Natural killer cell (primary cell): ENCODE results near the gene TTLL1. TPM values are rescaled to one million over a fixed set of nuclear protein-coding genes. Genes with fewer than 3 reads are reported as not detected.

Experiments
- ATAC-seq, 3 donors: fragments of 150-1000 bp in 2 of 3; fragments of 200-7000 bp in 1 of 3; cut with Tn5 transposase; 1 replicate in 1 of 3; 2 replicates in 2 of 3; pipeline ENCODE4 v1.10.0; 2021; ENCODE audit warnings: mild to moderate bottlenecking in 2 of 3, moderate library complexity in 2 of 3
- DNase-seq, 2 donors: peaks; one replicate each; pipeline versions ENCODE4 v3.0.0 to v3.0.0-alpha.2; 2013 to 2021; ENCODE audit warnings: mixed read lengths in 1 of 2
- H3K27ac ChIP-seq: one replicate; pipeline ENCODE4 v1.5.1; 2013; ENCODE audit warnings: mild to moderate bottlenecking, low read length
- H3K27me3 ChIP-seq: one replicate; pipeline ENCODE4 v1.6.1; 2013; ENCODE audit warnings: low read length; ENCODE audit not compliant: control insufficient read depth, insufficient read depth
- H3K36me3 ChIP-seq: one replicate; pipeline ENCODE4 v1.6.1; 2013; ENCODE audit warnings: low read length; ENCODE audit not compliant: control insufficient read depth, insufficient read depth
- H3K4me1 ChIP-seq: one replicate; pipeline ENCODE4 v1.6.1; 2013; ENCODE audit warnings: low read length; ENCODE audit not compliant: control insufficient read depth, insufficient read depth
- H3K4me3 ChIP-seq: one replicate; pipeline ENCODE4 v1.5.1; 2013; ENCODE audit warnings: low read length
- H3K9me3 ChIP-seq: one replicate; pipeline ENCODE4 v1.6.1; 2013; ENCODE audit warnings: low read length; ENCODE audit not compliant: control insufficient read depth, insufficient read depth
- H3K27ac Mint-ChIP-seq, 2 donors: one replicate each; pipeline ENCODE4 v1.8.0; 2022; ENCODE audit warnings: mild to moderate bottlenecking in 2 of 2, mixed read lengths in 2 of 2, moderate library complexity in 1 of 2
- H3K27me3 Mint-ChIP-seq, 2 donors: one replicate each; pipeline ENCODE4 v1.8.0; 2022; ENCODE audit warnings: low read depth in 2 of 2, mixed read lengths in 2 of 2
- H3K36me3 Mint-ChIP-seq: one replicate; pipeline ENCODE4 v1.8.0; 2022; ENCODE audit warnings: mixed read lengths
- H3K4me1 Mint-ChIP-seq, 2 donors: one replicate each; pipeline ENCODE4 v1.8.0; 2022; ENCODE audit warnings: mixed read lengths in 2 of 2
- H3K4me3 Mint-ChIP-seq: one replicate; pipeline ENCODE4 v1.8.0; 2022; ENCODE audit warnings: mild to moderate bottlenecking, moderate library complexity, mixed read lengths
- H3K9me3 Mint-ChIP-seq, 2 donors: one replicate each; pipeline ENCODE4 v1.8.0; 2022; ENCODE audit warnings: mixed read lengths in 2 of 2
- CTCF ChIP-seq: fragments of 200-600 bp; IDR thresholded peaks from one replicate; pipeline ENCODE4 v1.8.0; 2022; ENCODE audit warnings: antibody characterized with exemption
- WGBS: methylation state at CpG from one replicate; pipeline ENCODE4 v1.1.7; 2013; ENCODE audit warnings: missing lambda C conversion rate; ENCODE audit not compliant: insufficient coverage; 5-methylcytosine and 5-hydroxymethylcytosine counted together
- intact Hi-C: fragments of 100-400 bp; cut with micrococcal nuclease; formaldehyde crosslinking; loops from one replicate; pipeline ENCODE4 v1.14.2; 2022
- total RNA-seq, 4 donors: library from RNA; stranded (reverse); fragments of 120-200 nt in 1 of 4; gene quantifications; one replicate each; pipeline versions ENCODE4 v1.2.3 to v1.2.4, GENCODE V29; 2013 to 2022

Gene TTLL1
- total RNA-seq, 3 donors from 2014 or later (not counting 1 experiment from before 2014, with no cell fraction given), result 4.4 to 6.5 (median 6.0) TPM

GRCh38 chr22:43038325-43038724 is 50.9 kb downstream of the TTLL1 start:
- DNase-seq (no peak), ATAC-seq (no peak)
- H3K9me3 Mint-ChIP-seq, result no peaks in the 10 kb centered on the region

GRCh38 chr22:43036282-43036829 is 52.8 kb downstream of the TTLL1 start:
- Histone ChIP-seq H3K27me3 (no peaks in the 10 kb centered on the region), H3K4me3 (no peak overlapping the region), H3K9me3 (no peaks in the 10 kb centered on the region), H3K36me3 (no peaks in the 10 kb centered on the region), H3K27ac (no peak overlapping the region), H3K4me1 (peaks cover 5% of the 10 kb centered on the region)
- H3K4me1 Mint-ChIP-seq, result peaks cover 0 to 6% of the 10 kb centered on the region in 2 donors
- ATAC-seq, result no peak
- H3K36me3 Mint-ChIP-seq, result no peaks in the 10 kb centered on the region
- 61% methylated on average over 17 of the region's 19 CpGs for WGBS
- no peaks in the 10 kb centered on the region for H3K9me3 Mint-ChIP-seq
- H3K4me3 Mint-ChIP-seq, result no peak overlapping the region
- H3K27ac Mint-ChIP-seq, result no peak overlapping the region
- intact Hi-C loops, result no loop called here
- H3K27me3 Mint-ChIP-seq, result no peaks in the 10 kb centered on the region
- no peak for DNase-seq
- no peak for TF ChIP-seq CTCF

More at GRCh38 chr22:43038325-43038724, 50.9 kb downstream of the TTLL1 start:
- H3K4me1 ChIP-seq, result peaks cover 5% of the 10 kb centered on the region
- Mint-ChIP-seq H3K4me1 (peaks cover 0 to 6% of the 10 kb centered on the region in 2 donors), H3K4me3 (no peak overlapping the region), H3K36me3 (no peaks in the 10 kb centered on the region), H3K27ac (no peak overlapping the region), H3K27me3 (no peaks in the 10 kb centered on the region)
- intact Hi-C loops, result no loop called here
- no peaks in the 10 kb centered on the region for H3K9me3 ChIP-seq
- no peaks in the 10 kb centered on the region for H3K36me3 ChIP-seq
- WGBS, result 97% methylated on average over 15 of the region's 15 CpGs
- TF ChIP-seq CTCF, result no peak
- H3K27me3 ChIP-seq, result no peaks in the 10 kb centered on the region
- H3K4me3 ChIP-seq, result no peak overlapping the region
- no peak overlapping the region for H3K27ac ChIP-seq

- Histone ChIP-seq H3K4me1 (peaks cover 5% of the 10 kb centered on the region), H3K36me3 (no peaks in the 10 kb centered on the region), H3K4me3 (no peak overlapping the region), H3K27me3 (no peaks in the 10 kb centered on the region), H3K9me3 (no peaks in the 10 kb centered on the region), H3K27ac (no peak overlapping the region)
- Mint-ChIP-seq H3K4me1 (peaks cover 0 to 6% of the 10 kb centered on the region in 2 donors), H3K4me3 (no peak overlapping the region), H3K9me3 (no peaks in the 10 kb centered on the region), H3K27ac (no peak overlapping the region), H3K36me3 (no peaks in the 10 kb centered on the region), H3K27me3 (no peaks in the 10 kb centered on the region)
- DNase-seq, result no peak
- ATAC-seq, result no peak
- TF ChIP-seq CTCF, result no peak
- 95% methylated on average over 9 of the region's 9 CpGs for WGBS
- intact Hi-C loops, result no loop called here
These were observed 53.9 kb downstream of the TTLL1 start for GRCh38 chr22:43035250-43035649.

GRCh38 chr22:43031617-43032016 is 57.6 kb downstream of the TTLL1 start:
- H3K9me3 ChIP-seq, result no peaks in the 10 kb centered on the region
- Mint-ChIP-seq H3K27ac (no peak overlapping the region), H3K9me3 (no peaks in the 10 kb centered on the region), H3K27me3 (no peaks in the 10 kb centered on the region), H3K4me3 (no peak overlapping the region), H3K36me3 (no peaks in the 10 kb centered on the region), H3K4me1 (peaks cover 0 to 6% of the 10 kb centered on the region in 2 donors)
- no peak for ATAC-seq
- no peaks in the 10 kb centered on the region for H3K36me3 ChIP-seq
- H3K27me3 ChIP-seq, result no peaks in the 10 kb centered on the region
- TF ChIP-seq CTCF, result no peak
- no peak for DNase-seq
- intact Hi-C loops, result loop anchor here (2.0 to 5.0 kb wide), 2 partner anchors 251 to 369 kb away; no protein-coding TSS in a partner anchor
- 74% methylated on average over 3 of the region's 3 CpGs for WGBS
- no peak overlapping the region for H3K4me3 ChIP-seq
- H3K4me1 ChIP-seq, result peaks cover 5% of the 10 kb centered on the region
- no peak overlapping the region for H3K27ac ChIP-seq
